GM23248 (cell line): ENCODE measurements around the gene NBPF9.
"Not testable (repeated sequence)": the region's sequence is repeated elsewhere in the genome, so short reads cannot be mapped to it uniquely, and the experiment has no call there.

Source experiments
- EZH2 ChIP-seq: fragments of 200-600 bp; sonication (generic); IDR thresholded peaks from 2 replicates; pipeline ENCODE4 v1.6.1; 2018; ENCODE audit warnings: antibody characterized with exemption, mild to moderate bottlenecking; ENCODE audit not compliant: insufficient read depth, poor library complexity, severe bottlenecking
- EZH2phosphoT487 ChIP-seq: fragments of 200-600 bp; sonication (generic); IDR thresholded peaks from 2 replicates; pipeline ENCODE4 v1.6.1; 2018; ENCODE audit warnings: antibody characterized with exemption, moderate library complexity, mild to moderate bottlenecking, low read depth; ENCODE audit not compliant: insufficient read depth

DNA sequence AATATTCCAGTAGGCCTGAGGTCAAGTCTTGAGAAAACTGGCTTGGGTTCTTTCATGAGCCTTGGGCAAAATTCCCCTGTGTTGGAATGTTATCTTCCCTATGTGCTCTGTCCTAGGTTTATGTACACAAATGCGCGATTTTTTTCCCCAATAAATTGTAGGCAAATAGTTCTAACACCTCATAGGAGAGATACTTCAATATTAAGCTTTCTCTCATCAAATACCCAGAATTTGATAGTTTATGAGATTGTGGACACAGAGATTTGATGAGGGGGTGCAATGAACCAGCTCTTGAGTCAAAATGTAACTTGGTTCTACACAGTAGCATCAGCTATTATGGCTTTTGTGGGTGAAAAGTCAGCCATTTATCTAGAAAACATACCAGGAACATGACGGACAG, 38.7 kb downstream of the NBPF9 start:
- TF ChIP-seq EZH2, EZH2phosphoT487: not testable (repeated sequence)
